Measurements from ENCODE around the gene JPH2.

GRCh38 chr20:44183282-44183681 lies 3.7 kb downstream of the JPH2 start:
- TF ChIP-seq POLR2AphosphoS5 (IDR thresholded peaks at IDR 0.05; ENCODE audit: low read depth, low read length): no peak
- TF ChIP-seq POLR2A (IDR thresholded peaks at IDR 0.05; ENCODE audit: low read depth, low read length): no peak
- no peak for TF ChIP-seq TAF1 (IDR thresholded peaks at IDR 0.05; ENCODE audit: borderline replicate concordance, low read depth, low read length)
